ENCODE measurements around the gene SRCAP.
A peak's percentile ranks its signal among the peaks of the same experiment; 100 is the strongest.

SRCAP gene

DNA sequence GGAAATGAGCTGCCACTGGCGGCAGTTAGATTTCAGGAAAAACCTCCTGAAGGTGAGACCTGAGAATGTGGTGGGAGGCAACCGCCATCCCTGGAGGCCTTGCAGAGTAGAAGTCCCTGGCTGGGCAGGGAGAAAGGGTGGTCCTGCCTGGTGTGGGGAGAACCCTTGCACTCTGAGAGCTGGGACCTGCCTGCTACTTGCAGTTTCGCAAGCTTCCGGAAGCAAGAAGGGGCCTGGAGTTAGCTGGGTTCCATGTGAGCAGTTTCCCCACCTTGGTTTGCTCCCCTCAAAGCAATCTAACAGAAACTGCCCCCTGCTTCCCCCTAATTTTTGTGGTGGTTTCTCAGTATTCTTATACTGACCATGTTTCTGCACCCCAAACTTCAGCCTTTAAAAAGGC, 81.6 kb downstream of the SRCAP start:
- peak; percentile 0 for DNase-seq (ENCODE audit: low read depth)
- TF ChIP-seq, protein P1, sequence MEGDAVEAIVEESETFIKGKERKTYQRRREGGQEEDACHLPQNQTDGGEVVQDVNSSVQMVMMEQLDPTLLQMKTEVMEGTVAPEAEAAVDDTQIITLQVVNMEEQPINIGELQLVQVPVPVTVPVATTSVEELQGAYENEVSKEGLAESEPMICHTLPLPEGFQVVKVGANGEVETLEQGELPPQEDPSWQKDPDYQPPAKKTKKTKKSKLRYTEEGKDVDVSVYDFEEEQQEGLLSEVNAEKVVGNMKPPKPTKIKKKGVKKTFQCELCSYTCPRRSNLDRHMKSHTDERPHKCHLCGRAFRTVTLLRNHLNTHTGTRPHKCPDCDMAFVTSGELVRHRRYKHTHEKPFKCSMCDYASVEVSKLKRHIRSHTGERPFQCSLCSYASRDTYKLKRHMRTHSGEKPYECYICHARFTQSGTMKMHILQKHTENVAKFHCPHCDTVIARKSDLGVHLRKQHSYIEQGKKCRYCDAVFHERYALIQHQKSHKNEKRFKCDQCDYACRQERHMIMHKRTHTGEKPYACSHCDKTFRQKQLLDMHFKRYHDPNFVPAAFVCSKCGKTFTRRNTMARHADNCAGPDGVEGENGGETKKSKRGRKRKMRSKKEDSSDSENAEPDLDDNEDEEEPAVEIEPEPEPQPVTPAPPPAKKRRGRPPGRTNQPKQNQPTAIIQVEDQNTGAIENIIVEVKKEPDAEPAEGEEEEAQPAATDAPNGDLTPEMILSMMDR (IDR thresholded peaks at IDR 0.05; ENCODE audit: insufficient read depth, low read depth, low read length, missing control alignments), result no peak
- no peak overlapping the region for H3K4me3 ChIP-seq (ENCODE audit: low read depth, low read length)

- no peak overlapping the region for H3K4me3 ChIP-seq (ENCODE audit: low read depth, low read length)
- TF ChIP-seq, protein P1 (IDR thresholded peaks at IDR 0.05; ENCODE audit: insufficient read depth, low read depth, low read length, missing control alignments), result no peak
- DNase-seq (ENCODE audit: low read depth), result peak; percentile 0
These were observed 83.7 kb downstream of the SRCAP start for GRCh38 chr16:30782486-30783279.

DNA sequence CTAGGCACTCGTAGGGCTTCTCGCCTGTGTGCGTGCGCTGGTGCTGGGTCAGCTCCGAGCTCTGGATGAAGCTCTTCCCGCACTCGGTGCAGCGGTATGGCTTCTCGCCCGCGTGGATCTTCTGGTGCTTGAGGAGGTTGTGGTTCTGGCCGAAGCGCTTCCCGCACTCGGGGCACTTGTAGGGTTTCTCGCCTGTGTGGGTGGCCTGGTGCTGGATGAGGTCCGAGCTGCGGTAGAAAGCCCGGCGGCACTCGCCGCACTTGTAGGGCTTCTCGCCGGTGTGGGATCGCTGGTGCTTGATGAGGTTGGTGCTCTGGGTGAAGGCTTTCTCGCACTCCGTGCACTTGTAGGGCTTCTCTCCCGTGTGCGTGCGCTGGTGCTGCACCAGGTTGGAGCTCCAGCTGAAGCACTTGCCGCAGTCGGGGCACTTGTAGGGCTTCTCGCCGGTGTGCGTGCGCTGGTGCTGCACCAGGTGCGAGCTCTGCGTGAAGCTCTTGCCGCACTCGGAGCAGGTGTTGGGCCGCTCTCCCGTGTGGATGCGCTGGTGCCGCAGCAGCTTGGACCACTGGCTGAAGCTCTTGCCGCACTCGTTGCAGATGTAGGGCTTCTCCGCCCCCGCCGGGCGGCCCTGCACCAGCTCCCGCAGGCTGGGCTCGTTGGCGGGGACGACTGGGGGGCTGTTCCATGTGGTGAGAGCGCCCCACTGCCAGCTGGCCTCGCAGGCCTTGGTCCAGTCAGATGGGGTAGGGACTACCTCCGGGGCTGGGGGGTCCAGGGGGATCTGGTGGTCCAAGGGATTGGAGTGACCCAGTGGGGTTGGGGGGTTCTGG, 84.5 kb downstream of the SRCAP start:
- DNase-seq (ENCODE audit: low read depth), result no peak
- H3K4me3 ChIP-seq (ENCODE audit: low read depth, low read length), result no peak overlapping the region
- TF ChIP-seq, protein P1 (IDR thresholded peaks at IDR 0.05; ENCODE audit: insufficient read depth, low read depth, low read length, missing control alignments), result no peak

DNA sequence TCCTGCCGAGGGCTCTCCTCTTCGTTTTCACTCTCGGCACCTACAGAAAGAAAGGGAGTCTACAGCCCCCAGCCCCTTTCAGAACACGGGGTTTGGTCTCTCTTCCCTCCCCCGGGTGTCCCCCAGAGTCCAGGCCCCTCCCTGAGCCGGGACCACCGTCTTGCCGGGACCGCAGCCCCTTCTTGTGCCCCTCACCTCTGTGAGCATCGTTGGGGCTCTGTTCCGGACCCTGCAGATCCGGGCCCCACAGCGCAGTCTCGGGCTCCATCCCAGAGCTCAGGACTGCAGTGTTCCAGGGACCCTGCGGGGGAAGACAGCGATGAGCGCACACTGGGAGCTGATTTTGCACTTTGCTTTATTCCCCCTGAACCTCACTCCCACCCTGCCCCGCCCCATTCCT, 85.2 kb downstream of the SRCAP start:
- no peak for DNase-seq (ENCODE audit: low read depth)
- TF ChIP-seq, protein P1 (IDR thresholded peaks at IDR 0.05; ENCODE audit: insufficient read depth, low read depth, low read length, missing control alignments), result no peak
- H3K4me3 ChIP-seq (ENCODE audit: low read depth, low read length), result no peak overlapping the region

DNA sequence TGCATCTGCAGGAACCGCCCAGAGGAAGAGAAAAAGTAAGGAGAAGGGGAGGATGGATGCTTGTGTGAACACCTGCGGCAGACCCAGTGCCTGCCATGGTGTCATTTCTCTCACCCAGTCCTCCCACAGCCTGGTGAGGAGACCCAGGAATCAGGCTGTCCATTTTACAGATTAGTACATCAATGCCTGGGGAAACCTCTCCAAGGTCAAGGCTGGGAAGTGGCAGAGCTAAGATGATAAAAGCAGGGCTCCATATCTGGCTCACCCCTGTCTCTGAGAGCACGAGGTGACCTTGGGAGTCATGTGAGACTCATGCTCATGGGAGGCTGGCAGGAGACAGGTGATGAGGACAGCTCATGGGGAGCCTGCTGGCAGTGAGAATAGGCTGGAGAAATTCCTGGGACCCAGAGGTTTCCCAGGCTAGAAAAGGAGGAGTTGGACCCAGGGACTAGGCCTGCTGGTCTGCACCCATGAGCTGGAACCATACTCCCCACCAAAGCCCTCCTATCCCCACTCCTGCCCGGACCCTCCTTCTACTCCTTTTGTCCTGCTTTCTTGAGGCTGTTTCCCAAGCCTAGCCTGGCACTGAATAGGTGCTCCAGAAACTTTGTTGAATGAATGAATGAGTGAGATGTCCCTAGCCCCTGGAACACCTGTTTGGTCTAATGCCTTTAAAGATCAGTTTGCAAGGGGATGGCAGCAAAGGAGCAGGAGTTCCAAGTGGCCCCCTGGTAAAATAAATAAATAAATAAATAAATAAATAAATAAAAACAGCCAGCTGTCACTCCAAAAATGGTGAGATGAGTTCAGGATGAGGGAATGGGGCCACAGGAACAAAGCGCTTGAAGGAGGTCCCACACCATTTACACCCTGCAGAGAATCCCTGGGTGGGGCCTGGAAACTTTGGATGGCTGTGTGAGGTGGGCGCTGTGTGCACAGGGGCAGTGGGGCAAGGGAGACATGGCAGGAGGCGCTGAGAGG, 86.4 kb downstream of the SRCAP start:
- TF ChIP-seq, protein P1 (IDR thresholded peaks at IDR 0.05; ENCODE audit: insufficient read depth, low read depth, low read length, missing control alignments), result no peak
- no peak overlapping the region for H3K4me3 ChIP-seq (ENCODE audit: low read depth, low read length)
- DNase-seq (ENCODE audit: low read depth), result no peak
